SKM-1 (cell line): ENCODE data around the gene ERF.
A peak's percentile ranks its signal among the peaks of the same experiment; 100 is the strongest.
"Not testable (repeated sequence)": the region's sequence is repeated elsewhere in the genome, so short reads cannot be mapped to it uniquely, and the experiment has no call there.

Experiments used
- DNase-seq: peaks from one replicate; lab custom pipeline; 2025; ENCODE audit not compliant: unreplicated experiment; lab: John Stamatoyannopoulos, UW

ERF gene

DNA sequence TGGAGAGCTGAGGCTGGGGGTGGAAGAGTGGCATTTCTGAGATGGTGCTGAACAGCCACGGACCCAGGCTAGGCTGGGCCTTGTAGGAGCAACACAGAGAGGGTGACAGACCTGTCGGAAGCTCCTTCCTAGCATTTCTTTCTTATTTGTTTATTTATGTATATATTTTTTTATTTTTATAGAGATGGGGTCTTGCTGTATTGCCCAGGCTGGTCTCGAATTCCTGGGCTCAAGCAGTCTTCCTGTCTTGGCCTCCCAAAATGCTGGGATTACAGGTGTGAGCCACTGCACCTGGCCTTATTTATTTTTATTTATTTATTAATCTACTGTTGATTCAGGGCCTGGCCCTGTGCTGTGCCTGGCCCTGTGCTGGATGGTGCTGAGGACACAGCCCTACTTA is 20.6 kb upstream of the ERF start:
- no peak for DNase-seq

DNA sequence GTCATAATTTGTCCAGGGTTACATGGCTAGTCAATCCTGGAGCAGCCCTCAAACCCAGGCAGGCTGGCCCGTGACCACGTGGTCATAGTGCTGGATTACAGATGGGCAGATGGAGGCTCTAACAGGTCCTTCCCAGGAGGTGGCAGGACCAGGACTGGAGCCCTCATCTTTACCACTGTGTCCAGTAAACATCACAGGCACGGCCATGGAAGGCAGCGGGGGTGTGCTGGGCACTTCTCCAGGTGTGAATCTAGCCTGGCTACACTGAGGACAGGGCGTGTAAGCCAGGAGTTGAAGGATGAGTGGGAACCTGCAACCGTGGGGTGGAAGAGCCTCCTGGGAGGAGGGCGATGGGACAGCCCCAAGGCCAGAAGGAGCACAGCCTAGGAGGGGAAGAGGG is 20.2 kb upstream of the ERF start:
- no peak for DNase-seq

DNA sequence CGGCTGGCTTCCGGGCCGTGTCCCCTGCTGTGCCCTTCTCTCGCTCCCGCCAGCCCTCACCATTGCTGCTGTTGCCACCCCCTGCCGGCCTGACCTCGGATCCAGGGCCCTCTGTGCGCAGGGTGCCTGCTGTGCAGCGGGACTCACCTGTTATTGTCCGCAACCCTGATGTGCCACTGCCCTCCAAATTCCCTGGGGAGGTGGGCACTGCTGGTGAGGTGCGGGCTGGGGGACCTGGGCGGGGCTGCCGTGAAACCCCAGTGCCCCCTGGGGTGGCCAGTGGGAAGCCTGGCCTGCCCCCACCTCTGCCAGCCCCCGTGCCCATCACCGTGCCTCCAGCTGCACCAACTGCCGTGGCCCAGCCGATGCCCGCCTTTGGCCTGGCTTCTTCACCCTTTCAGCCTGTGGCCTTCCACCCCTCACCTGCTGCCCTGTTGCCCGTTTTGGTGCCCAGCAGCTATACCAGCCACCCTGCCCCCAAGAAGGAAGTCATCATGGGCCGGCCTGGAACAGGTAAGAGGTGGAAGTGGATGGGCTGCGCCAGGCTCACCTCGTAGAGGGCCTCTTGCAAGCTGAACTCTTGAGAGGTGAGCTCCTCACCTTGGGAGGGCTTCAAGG is 19.2 kb upstream of the ERF start:
- no peak for DNase-seq

DNA sequence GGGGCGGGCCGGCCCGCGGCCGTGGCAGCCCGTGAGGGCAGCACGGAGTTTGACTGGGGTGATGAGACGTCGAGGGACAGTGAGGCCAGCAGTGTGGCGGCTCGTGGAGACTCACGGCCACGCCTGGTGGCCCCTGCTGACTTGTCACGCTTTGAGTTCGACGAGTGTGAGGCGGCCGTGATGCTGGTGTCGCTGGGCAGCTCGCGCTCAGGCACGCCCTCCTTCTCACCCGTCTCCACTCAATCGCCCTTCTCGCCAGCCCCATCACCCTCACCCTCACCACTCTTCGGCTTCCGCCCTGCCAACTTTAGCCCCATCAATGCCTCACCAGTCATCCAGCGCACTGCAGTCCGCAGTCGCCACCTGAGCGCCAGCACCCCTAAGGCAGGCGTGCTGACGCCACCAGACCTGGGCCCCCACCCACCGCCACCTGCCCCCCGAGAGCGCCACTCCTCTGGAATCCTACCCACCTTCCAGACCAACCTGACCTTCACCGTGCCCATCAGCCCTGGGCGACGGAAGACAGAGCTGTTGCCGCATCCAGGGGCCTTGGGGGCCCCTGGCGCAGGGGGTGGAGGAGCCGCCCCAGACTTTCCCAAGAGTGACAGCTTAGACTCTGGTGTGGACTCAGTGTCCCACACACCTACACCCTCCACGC is 18.6 kb upstream of the ERF start:
- no peak for DNase-seq

DNA sequence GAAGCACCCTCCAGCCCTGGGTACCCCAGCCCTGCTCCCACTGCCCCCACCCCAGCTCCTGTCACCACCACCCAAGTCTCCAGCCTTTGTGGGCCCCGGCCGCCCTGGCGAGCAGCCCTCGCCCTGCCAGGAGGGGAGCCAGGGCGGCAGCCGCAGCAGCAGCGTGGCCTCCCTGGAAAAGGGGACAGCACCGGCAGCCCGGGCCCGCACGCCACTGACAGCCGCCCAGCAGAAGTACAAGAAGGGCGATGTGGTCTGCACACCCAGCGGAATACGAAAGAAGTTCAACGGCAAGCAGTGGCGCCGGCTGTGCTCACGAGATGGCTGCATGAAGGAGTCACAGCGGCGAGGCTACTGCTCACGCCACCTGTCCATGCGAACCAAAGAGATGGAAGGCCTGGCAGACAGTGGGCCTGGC is 18.1 kb upstream of the ERF start:
- no peak for DNase-seq

DNA sequence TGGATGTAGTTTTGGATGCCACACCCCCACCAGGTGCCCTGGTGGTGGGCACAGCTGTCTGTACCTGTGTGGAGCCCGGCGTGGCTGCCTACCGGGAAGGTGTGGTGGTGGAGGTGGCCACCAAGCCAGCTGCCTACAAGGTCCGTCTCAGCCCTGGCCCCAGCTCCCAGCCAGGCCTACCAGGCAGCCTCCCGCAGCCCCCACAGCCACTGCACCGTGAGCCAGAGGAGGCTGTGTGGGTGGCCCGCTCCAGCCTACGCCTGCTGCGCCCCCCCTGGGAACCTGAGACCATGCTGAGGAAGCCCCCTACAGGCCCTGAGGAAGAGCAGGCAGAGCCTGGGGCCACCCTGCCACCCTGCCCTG is 17.6 kb upstream of the ERF start:
- DNase-seq, result no peak

DNA sequence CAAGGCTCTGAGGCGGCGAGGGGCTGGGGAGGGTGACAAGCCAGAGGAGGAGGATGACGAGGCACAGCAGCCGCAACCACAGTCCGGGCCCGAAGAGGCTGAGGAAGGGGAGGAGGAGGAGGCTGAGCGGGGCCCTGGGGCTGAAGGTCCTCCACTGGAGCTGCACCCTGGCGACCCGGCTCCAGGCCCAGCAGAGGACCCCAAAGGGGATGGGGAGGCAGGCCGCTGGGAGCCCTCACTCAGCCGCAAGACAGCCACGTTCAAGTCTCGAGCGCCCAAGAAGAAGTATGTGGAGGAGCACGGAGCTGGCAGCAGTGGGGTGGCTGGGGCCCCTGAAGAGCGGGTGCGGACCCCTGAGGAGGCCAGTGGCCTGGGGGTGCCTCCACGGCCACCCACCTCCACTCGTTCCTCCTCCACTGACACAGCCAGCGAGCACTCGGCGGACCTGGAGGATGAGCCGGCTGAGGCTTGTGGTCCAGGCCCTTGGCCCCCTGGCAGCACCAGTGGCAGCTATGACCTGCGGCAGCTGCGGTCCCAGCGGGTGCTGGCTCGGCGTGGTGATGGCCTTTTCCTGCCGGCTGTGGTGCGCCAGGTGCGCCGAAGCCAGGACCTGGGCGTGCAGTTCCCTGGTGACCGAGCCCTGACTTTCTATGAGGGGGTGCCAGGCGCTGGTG is 17.1 kb upstream of the ERF start:
- DNase-seq, result no peak

DNA sequence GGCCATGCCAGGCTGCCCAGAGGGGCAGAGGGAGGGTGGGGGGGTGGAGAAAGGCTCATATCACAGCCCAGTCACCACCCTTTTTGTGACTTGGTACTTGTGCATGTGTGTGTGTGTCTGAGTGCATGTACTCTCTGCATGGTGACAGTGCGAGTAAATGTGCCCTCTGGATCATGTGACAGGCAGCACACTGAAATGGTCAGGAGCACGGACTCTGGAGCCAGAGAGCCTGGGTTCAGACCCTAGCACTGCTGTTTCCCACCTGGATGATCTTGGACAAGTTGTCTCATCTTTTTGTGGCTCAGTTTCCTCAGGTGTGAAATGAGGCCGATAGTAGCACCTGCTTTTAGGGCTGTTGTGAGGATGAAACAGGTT is 16.1 kb upstream of the ERF start:
- DNase-seq, result no peak

DNA sequence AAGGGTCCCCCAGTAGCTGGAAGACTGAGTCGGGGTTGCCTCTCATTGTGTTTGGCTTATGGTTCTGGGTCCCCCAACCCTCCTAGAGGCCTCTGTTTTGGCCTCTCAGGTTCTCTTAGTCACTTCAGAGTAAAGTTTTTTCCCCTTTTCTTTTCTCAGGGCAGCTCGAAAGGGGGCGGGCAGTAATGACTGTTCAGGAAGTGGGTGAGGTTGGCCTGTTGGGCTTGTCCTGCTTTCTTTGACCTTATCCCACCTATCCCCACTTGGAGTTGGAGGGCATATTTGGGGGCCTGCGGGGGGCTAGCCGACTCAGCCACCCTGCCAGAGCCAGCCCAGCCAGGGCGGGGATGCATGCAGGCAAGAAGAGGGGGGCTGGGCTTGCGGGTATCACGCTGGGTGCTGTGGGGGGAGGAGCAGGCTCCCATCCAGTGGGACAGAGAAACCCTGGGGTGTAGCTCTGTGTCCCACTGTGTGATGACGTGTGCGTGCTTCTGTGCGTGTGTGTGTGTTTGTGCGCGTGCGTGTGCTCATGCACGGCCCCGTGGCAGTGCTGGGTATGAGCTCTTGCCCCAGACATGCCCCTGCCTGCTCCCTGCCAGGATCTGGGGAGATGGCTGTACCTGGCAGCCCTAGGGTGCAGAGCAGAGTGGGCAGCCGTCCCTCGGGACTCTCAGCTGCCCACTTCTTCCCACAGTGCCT is 15.6 kb upstream of the ERF start:
- DNase-seq, result no peak

DNA sequence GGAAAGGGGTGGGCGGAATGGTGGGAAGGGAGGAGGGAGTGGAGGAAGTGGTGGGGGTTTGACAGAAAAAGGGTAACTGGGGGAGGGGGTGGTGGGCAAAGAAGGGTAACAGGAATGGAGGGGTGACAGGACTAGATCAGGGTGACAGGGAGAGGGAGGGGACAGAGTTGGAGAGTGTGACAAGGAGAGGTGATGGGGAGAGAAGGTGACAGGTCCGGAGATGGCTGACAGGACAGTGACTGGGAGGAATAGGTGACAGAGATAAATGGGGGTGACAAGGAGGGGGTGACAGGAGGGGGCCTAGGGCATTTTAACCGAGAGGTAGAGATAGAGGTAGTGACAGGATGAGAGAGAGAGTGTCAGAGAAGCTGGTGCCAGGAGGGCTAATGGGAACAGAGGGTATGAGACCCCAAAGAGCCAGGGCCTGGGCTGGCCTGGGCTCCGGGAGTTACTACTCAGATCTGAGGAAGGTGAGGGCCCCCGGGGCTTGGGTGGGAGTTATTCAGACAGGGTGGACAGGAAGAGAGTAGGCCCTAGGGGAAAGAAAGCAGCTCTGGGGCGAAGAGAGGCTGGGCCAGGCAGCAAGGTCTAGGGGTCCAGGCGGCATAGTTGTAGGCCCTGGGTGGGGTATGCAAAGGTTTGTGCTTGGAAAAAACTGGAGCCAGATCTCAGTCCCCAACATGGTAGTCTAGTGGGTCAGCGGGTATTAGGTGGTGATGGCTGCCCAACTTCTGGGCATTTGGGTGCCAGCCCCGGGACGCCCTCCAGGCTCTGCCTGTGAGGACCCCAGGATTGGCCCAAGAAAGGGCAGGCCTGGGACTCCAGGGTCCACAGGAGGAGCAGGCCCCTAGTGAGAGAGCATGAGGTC is 14.8 kb upstream of the ERF start:
- no peak for DNase-seq

DNA sequence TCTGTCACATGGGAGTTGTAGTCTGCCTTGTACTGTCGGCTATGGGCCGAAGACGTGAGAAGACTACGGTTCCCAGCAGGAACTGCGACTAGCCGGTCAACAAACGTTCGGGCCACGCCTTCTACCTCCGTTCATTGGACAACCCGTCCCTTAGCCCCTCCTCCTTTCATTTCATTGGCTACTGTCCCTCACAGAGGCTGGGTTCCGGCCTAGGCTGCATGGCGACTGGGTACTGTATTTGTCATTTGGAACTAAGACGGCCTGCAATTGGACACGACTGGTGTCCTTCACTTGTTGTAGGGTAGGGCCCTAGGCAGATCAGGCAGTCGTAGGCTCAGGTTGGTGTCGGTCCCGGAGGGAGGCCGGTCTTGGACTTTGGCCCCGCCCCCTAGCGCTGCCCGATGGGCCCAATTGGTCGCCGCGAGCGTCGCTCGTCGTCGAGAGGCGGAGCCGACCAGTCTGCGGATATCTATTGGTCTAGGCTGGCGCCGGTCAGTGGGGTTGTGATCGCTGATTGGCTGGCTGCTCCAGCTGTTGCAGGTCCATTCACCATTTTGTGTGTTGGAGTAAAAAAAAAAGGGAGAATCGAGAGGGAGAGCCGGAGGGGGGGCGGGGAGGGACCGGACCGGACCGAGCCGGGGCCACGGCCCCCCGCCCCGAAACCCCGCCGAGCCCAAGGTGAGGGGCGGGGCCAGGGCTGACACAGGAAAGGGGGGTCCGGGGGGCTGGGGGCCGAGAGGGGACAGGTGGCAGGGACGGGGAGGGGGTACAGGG is 14.0 kb upstream of the ERF start, which contains the start of gene CIC:
Gene CIC, plus strand, starts transcription at position 549 of the 774 bp plus-strand sequence. CDS start 2,532 bp downstream, outside the sequence.
- peak; percentile 98 for DNase-seq

DNA sequence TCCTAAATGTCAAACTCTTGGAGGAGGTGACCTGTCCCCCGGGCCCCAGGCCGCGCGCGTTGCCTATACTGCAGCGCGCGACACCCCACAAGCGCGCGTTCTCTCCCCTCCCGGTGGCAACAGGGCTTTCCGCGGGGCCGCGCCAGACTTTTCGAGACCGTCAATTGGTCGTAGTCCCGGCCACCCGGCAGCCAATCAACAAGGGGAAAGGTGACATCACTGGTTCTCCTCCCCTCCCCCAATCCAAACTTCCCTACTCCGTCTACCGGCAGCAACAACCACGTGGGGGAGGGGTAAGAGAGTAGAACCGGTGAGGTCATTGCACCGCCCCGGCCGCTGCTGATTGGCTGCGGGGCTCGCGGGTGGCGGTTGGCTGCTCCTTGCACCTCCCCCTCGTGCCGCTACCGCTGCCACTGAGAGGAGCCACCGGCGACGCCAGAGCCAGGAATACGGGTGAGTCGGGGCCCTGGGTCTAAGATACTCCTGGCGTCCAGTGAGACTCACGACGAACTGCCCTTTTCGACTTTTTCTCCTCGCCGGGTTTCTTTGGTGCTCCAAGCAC is 13.3 kb upstream of the ERF start:
- peak; percentile 82 for DNase-seq

DNA sequence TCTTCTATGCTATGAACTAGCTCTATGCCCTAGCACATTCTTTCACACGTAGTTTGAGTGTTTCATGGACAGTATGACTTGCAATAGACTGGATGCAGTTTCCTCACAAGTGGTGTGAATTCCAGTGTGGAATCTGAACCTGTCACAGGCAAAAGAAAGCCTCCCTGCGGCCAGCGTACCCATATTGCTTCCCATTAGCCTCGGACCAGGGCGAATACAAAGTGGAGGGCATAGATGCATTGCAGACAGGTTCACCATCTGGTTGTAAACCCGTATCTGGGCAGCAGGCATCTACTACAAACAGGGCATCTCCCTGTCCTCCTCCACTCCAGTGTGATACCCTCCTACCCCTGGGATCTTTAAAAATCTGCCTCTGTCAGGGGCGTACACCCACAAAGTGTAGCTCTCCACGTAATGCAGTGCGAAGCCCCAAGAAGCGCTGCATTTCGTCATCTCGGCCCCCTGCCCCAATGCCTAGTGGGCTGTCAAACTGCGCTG is 12.8 kb upstream of the ERF start:
- DNase-seq, result no peak

DNA sequence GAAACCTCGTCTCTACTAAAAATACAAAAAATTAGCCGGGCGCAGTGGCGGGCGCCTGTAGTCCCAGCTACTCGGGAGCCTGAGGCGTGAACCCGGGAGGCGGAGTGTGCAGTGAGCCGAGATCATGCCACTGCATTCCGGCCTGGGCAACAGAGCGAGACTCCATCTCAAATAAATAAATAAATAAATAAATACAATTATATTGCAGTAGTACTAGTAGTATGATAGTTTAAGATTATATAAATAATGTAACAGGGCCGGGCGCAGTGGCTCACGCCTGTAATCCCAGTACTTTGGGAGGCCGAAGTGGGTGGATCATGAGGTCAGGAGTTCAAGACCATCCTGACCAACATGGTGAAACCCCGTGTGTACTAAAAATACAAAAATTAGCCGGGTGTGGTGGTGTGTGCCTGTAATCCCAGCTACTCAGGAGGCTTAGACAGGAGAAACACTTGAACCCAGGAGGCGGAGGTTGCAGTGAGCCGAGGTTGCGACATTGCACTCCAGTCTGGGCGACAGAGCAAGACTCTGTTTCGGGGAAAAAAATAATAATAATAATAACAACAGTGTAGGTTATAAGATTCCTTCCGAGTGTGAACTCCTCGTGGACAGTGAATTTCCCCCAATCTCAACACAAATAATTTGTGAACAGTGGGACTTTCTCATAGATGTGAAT is 12.1 kb upstream of the ERF start:
- not testable (repeated sequence) for DNase-seq

DNA sequence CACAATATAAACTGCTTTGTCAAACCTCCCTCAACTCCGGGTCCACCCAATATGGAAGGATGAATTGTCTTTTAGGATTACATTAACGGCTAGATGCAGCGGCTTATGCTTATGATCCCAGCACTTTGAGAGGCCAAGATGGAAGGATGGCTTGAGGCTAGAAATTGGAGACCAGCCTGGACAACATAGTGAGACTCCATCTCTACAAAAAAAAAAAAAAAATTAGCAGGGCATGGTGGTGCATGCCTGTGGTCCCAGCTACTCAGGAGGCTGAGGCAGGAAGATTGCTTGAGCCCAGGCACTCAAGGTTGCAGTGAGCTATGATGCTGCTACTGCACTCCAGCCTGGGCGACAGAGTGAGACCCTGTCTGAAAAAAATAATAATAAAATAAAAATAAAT is 11.2 kb upstream of the ERF start:
- DNase-seq, result not testable (repeated sequence)

DNA sequence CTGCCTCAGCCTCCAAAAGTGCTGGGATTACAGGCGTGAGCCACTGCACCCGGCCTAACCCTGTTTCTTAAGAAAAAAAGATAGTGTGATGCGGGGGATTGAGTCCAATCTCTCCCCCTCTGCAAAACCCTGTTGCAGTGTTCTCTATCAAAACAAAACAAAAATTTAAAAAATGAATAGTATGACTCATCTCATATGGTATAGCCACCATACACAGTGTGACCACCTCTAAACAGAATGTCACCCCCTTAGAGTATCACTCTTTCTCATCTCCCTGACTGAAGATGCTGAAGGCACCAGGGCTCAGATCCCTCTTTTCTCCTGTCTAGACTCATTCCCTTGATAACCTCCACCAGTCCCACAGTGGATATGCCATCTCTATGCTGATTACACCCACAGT is 6.8 kb upstream of the ERF start:
- DNase-seq, result no peak

DNA sequence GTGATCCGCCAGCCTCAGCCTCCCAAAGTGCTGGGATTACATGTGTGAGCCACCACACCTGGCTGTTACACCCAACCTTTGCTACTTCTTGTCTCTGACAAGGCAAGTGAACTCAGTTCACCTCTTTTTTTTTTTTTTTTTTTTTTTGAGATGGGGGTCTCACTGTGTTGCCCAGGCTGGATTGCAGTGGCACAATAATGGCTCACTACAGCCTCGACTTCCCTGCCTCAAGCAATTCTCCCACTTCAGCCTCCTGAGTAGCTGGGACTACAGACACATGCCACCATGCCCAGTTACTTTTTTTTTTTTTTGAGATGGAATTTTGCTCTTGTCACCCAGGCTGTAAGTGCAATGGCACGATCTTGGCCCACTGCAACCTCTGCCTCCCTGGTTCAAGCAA is 2.9 kb upstream of the ERF start:
- DNase-seq, result not testable (repeated sequence)

DNA sequence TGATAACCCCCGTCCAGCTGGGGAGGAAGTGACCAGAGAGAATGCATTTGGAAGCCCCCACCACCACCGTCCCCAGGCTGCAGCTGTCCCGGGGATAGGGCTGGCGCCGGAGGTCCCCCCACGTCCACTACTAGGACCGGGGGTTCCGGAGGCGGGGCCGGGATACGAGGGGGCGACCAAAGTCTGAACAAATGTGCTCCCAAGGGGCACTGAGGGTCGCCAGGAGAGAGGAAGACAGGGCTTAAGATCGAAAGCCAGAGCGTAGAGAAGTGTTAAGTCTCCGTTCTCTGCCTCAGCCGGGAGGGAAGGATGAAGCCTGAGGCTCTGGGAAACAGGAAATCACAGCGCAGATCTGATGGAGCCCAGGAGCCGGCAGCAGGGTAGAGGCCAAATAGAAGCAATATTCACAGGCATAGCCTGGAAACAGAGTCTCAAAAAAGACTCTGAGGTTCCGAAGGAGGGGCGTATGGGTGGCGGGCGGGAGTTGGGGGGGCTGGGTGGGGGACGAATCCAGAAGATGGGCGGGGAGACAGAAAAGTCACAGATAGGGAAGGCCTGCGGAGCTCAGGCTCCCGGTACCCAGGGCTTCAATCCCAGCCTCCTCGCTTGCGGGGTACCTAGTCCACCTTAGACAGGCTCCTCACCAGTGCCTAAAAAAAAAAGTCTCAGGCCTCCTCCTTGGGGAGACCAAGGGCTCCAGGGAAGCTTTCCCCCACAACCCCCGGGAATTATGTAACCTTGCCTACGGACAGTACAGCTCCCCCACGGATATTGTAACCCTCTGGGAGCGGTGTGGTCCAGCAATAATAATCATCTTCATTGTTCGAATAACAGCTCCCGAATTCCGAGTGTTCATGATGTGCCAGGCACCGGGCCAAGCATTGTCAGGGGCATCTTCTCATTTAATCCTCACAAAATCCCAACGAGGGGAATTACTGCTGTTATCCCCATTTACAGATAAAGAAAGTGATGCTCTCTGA is 1.1 kb upstream of the ERF start:
- no peak for DNase-seq
